ENCODE measurements around the gene EXO1.

EXO1 gene

DNA sequence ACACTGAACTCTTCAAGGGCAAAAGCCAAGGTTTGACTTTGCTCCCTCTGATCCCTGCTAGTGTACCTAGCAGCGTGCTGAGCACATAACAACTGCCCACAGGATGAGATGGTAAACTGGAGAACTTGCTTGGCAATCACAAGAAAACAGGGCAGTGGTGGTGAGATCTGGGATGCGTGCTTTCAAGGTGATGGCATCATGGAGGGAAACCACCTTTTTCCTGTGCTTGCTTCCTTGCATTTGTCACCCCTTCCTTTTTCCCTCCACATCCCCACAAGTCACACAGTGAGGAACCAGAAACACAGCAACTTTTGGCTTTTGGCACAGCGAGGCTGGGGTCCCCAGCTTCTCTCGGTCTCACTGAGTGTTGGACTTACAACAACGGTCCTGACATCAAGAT lies 78.1 kb downstream of the EXO1 start:
- no peak overlapping the region for H3K9ac ChIP-seq (ENCODE audit: low read depth, low read length, poor library complexity, severe bottlenecking)
- H3K4me1 ChIP-seq (ENCODE audit: insufficient read depth, low read length, poor library complexity, severe bottlenecking): no peaks in the 10 kb centered on the region
- TF ChIP-seq, protein P1, sequence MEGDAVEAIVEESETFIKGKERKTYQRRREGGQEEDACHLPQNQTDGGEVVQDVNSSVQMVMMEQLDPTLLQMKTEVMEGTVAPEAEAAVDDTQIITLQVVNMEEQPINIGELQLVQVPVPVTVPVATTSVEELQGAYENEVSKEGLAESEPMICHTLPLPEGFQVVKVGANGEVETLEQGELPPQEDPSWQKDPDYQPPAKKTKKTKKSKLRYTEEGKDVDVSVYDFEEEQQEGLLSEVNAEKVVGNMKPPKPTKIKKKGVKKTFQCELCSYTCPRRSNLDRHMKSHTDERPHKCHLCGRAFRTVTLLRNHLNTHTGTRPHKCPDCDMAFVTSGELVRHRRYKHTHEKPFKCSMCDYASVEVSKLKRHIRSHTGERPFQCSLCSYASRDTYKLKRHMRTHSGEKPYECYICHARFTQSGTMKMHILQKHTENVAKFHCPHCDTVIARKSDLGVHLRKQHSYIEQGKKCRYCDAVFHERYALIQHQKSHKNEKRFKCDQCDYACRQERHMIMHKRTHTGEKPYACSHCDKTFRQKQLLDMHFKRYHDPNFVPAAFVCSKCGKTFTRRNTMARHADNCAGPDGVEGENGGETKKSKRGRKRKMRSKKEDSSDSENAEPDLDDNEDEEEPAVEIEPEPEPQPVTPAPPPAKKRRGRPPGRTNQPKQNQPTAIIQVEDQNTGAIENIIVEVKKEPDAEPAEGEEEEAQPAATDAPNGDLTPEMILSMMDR (conservative IDR thresholded peaks at IDR 0.05; ENCODE audit: low read length): no peak
- no peak for TF ChIP-seq EZH2phosphoT487 (IDR thresholded peaks at IDR 0.05; ENCODE audit: borderline replicate concordance)
- no peak overlapping the region for H3K4me2 ChIP-seq (ENCODE audit: low read depth, low read length, poor library complexity, severe bottlenecking)
- no peaks in the 10 kb centered on the region for H3F3A ChIP-seq (ENCODE audit: low read depth)
- no peaks in the 10 kb centered on the region for H4K20me1 ChIP-seq (ENCODE audit: insufficient read depth, low read length, poor library complexity, severe bottlenecking)
- H3K27me3 ChIP-seq (ENCODE audit: insufficient read depth, low read length, poor library complexity, severe bottlenecking): no peaks in the 10 kb centered on the region
- no peak overlapping the region for H3K4me3 ChIP-seq (ENCODE audit: low read length, poor library complexity, severe bottlenecking)
- no peaks in the 10 kb centered on the region for H3K9me3 ChIP-seq (ENCODE audit: insufficient read depth, low read depth, low read length)
- H3K79me2 ChIP-seq (ENCODE audit: insufficient read depth, low read length): no peaks in the 10 kb centered on the region
- H3K36me3 ChIP-seq (ENCODE audit: insufficient read depth, low read length): no peaks in the 10 kb centered on the region
- no peak overlapping the region for H2AFZ ChIP-seq (ENCODE audit: low read length)
- H3K9me2 ChIP-seq (replicated peaks; ENCODE audit: low read depth, low read length): no peaks in the 10 kb centered on the region

DNA sequence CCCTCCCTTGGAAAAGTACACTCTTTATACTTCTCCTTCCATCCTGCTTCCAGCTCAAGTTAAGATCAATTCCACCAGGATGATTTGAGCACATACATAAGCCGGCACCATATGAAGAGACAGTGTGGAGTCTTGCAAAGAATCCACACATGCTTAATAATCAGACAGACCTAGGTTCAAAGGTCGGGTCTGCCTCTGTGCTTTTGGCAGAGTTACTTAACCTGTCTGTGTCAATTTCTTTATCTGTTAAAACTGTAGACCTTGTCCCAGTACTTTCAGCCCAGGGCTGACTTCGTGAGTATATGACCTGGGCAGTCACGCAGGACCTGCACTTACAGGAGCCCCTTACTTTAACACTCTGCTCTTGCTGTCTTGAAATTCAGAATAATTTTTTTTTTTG lies 79.3 kb downstream of the EXO1 start:
- Histone ChIP-seq H3K9ac (ENCODE audit: low read depth, low read length, poor library complexity, severe bottlenecking) (no peak overlapping the region), H3K4me2 (ENCODE audit: low read depth, low read length, poor library complexity, severe bottlenecking) (no peak overlapping the region), H3F3A (ENCODE audit: low read depth) (no peaks in the 10 kb centered on the region), H3K79me2 (ENCODE audit: insufficient read depth, low read length) (no peaks in the 10 kb centered on the region), H3K9me2 (replicated peaks; ENCODE audit: low read depth, low read length) (no peaks in the 10 kb centered on the region), H3K4me3 (ENCODE audit: low read length, poor library complexity, severe bottlenecking) (no peak overlapping the region), H3K36me3 (ENCODE audit: insufficient read depth, low read length) (no peaks in the 10 kb centered on the region), H4K20me1 (ENCODE audit: insufficient read depth, low read length, poor library complexity, severe bottlenecking) (no peaks in the 10 kb centered on the region), H3K4me1 (ENCODE audit: insufficient read depth, low read length, poor library complexity, severe bottlenecking) (no peaks in the 10 kb centered on the region), H3K9me3 (ENCODE audit: insufficient read depth, low read depth, low read length) (no peaks in the 10 kb centered on the region), H3K27me3 (ENCODE audit: insufficient read depth, low read length, poor library complexity, severe bottlenecking) (no peaks in the 10 kb centered on the region), H2AFZ (ENCODE audit: low read length) (no peak overlapping the region)
- TF ChIP-seq EZH2phosphoT487 (IDR thresholded peaks at IDR 0.05; ENCODE audit: borderline replicate concordance): no peak
- TF ChIP-seq, protein P1 (conservative IDR thresholded peaks at IDR 0.05; ENCODE audit: low read length): no peak

DNA sequence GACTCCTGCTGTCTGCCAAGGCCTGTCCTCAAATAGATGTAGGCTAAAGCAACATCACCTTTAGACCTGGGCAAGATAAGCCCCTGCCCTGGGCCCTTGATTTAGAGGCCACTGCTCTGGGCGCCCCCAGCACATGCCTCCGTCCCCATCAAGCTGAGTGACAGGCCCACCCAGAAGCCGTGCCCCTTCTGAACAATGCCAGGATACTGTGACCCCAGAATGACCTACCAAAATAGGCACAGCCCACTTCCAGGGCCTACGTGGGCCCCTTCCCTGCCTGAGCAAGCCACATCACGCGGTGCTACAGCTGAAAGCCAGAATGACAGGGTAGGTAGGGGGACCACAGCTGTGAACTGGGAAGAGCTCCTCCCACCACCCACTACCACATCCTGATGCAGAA lies 84.8 kb downstream of the EXO1 start:
- TF ChIP-seq, protein P1 (conservative IDR thresholded peaks at IDR 0.05; ENCODE audit: low read length): no peak
- no peak for TF ChIP-seq EZH2phosphoT487 (IDR thresholded peaks at IDR 0.05; ENCODE audit: borderline replicate concordance)
- Histone ChIP-seq H4K20me1 (ENCODE audit: insufficient read depth, low read length, poor library complexity, severe bottlenecking) (no peaks in the 10 kb centered on the region), H3K4me2 (ENCODE audit: low read depth, low read length, poor library complexity, severe bottlenecking) (no peak overlapping the region), H2AFZ (ENCODE audit: low read length) (no peak overlapping the region), H3K36me3 (ENCODE audit: insufficient read depth, low read length) (no peaks in the 10 kb centered on the region), H3K27me3 (ENCODE audit: insufficient read depth, low read length, poor library complexity, severe bottlenecking) (no peaks in the 10 kb centered on the region), H3K4me3 (ENCODE audit: low read length, poor library complexity, severe bottlenecking) (no peak overlapping the region), H3F3A (ENCODE audit: low read depth) (no peaks in the 10 kb centered on the region), H3K9me2 (replicated peaks; ENCODE audit: low read depth, low read length) (no peaks in the 10 kb centered on the region), H3K9ac (ENCODE audit: low read depth, low read length, poor library complexity, severe bottlenecking) (no peak overlapping the region), H3K4me1 (ENCODE audit: insufficient read depth, low read length, poor library complexity, severe bottlenecking) (no peaks in the 10 kb centered on the region), H3K9me3 (ENCODE audit: insufficient read depth, low read depth, low read length) (no peaks in the 10 kb centered on the region), H3K79me2 (ENCODE audit: insufficient read depth, low read length) (no peaks in the 10 kb centered on the region)

Measured in Loucy (cell line).